ENCODE measurements around the gene UBE2I. TPM values are rescaled to one million over a fixed set of nuclear protein-coding genes. Genes with fewer than 3 reads are reported as not detected.

Gene UBE2I
- polyA plus RNA-seq, 2 of the 4 experiments (the other 2 are of a cell fraction), result 170 to 208 TPM

DNA sequence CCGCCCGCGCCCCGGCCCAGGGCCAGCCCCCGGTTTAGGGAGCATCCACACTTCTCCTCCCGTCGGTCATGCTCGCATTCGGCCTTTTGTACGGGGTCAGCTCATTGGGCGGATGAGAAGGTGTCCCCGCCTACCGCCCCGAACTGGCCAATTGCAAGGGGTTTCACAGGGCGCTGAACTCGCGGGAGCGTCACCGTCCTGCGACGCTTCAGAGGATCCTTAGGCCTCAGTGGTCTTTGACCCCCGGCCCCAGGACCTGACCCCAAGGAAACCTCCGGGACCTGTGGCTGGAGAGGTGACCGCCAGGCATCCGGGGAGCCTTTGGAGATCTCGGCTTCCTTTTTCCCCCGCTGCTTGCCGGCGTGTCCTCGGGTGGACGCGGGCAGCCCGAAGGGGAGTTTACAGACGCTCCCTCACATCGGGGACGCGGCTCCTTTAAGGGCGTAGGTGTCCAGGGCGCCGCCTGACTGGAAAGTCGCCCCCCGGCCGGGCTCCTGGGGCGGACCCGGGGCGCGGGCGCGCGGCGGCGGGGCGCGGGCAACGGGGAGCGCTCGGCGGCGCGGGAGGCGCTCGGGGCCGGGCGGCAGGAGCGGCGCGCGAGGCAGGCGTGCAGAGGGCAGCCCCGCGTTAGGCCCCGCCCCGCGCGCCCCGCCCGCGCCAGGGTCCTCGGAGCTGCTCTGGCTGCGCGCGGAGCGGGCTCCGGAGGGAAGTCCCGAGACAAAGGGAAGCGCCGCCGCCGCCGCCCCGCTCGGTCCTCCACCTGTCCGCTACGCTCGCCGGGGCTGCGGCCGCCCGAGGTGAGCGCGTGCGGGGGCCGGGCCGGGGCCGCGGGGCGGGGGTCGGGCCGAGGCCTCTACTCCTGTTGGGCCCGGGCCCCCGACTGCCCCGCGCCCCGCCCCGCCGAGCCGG lies at the start of gene UBE2I (continued):
- TF ChIP-seq, protein P1, sequence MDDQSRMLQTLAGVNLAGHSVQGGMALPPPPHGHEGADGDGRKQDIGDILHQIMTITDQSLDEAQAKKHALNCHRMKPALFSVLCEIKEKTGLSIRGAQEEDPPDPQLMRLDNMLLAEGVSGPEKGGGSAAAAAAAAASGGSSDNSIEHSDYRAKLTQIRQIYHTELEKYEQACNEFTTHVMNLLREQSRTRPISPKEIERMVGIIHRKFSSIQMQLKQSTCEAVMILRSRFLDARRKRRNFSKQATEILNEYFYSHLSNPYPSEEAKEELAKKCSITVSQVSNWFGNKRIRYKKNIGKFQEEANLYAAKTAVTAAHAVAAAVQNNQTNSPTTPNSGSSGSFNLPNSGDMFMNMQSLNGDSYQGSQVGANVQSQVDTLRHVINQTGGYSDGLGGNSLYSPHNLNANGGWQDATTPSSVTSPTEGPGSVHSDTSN (IDR thresholded peaks at IDR 0.05), result no peak; the same call in 1 of the 2 replicates
- TF ChIP-seq POLR2AphosphoS2 (conservative IDR thresholded peaks at IDR 0.05; ENCODE audit: low read length) (no peak), EP300 (IDR thresholded peaks at IDR 0.05) (no peak), CHD2 (IDR thresholded peaks at IDR 0.05; ENCODE audit: low read length, partially characterized antibody) (no peak), PHF8 (IDR thresholded peaks at IDR 0.05; ENCODE audit: borderline replicate concordance, low read depth) (peak; percentile 81), JUNB (IDR thresholded peaks at IDR 0.05) (no peak), RFX5 (IDR thresholded peaks at IDR 0.05) (no peak), HDAC2 (IDR thresholded peaks at IDR 0.05) (no peak), RNF2 (IDR thresholded peaks at IDR 0.05; ENCODE audit: borderline replicate concordance, low read depth) (no peak), FOSL2 (IDR thresholded peaks at IDR 0.05) (0 out of 2 replicates have a peak, but pooled peaks have one; percentile 4), FOSL2 (CRISPR knock-in tag; IDR thresholded peaks at IDR 0.05) (peak; percentile 18; the same call in 1 of the 2 replicates), CBX8 (IDR thresholded peaks at IDR 0.05) (no peak), SMC3 (IDR thresholded peaks at IDR 0.05) (no peak), ESRRA (IDR thresholded peaks at IDR 0.05; ENCODE audit: borderline replicate concordance, low read length) (no peak), FOXS1 (CRISPR knock-in tag; IDR thresholded peaks at IDR 0.05) (no peak), CBX2 (IDR thresholded peaks at IDR 0.05; ENCODE audit: borderline replicate concordance, low read depth) (no peak), RAD21 (conservative IDR thresholded peaks at IDR 0.05 in 1 of 2, IDR thresholded peaks at IDR 0.05 in 1 of 2) (no peak), NFE2L2 (conservative IDR thresholded peaks at IDR 0.05; ENCODE audit: low read length) (no peak), MAZ (IDR thresholded peaks at IDR 0.05; ENCODE audit: borderline replicate concordance, low read depth, low read length) (no peak), FOSB (CRISPR knock-in tag; IDR thresholded peaks at IDR 0.05) (no peak), MYC (IDR thresholded peaks at IDR 0.05; ENCODE audit: borderline replicate concordance, low read length) (no peak; the same call in 1 of the 2 replicates), HOXB5 (CRISPR knock-in tag; IDR thresholded peaks at IDR 0.05) (no peak), BHLHE40 (IDR thresholded peaks at IDR 0.05; ENCODE audit: low read depth, low read length) (no peak)
- TF ChIP-seq, protein P2, sequence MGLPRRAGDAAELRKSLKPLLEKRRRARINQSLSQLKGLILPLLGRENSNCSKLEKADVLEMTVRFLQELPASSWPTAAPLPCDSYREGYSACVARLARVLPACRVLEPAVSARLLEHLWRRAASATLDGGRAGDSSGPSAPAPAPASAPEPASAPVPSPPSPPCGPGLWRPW (IDR thresholded peaks at IDR 0.05), result no peak
- TF ChIP-seq, protein P3, sequence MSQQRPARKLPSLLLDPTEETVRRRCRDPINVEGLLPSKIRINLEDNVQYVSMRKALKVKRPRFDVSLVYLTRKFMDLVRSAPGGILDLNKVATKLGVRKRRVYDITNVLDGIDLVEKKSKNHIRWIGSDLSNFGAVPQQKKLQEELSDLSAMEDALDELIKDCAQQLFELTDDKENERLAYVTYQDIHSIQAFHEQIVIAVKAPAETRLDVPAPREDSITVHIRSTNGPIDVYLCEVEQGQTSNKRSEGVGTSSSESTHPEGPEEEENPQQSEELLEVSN (IDR thresholded peaks at IDR 0.05; ENCODE audit: borderline replicate concordance, low read depth), result no peak
- TF ChIP-seq, protein P4, sequence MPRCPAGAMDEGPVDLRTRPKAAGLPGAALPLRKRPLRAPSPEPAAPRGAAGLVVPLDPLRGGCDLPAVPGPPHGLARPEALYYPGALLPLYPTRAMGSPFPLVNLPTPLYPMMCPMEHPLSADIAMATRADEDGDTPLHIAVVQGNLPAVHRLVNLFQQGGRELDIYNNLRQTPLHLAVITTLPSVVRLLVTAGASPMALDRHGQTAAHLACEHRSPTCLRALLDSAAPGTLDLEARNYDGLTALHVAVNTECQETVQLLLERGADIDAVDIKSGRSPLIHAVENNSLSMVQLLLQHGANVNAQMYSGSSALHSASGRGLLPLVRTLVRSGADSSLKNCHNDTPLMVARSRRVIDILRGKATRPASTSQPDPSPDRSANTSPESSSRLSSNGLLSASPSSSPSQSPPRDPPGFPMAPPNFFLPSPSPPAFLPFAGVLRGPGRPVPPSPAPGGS (IDR thresholded peaks at IDR 0.05), result 0 out of 3 replicates have a peak, but pooled peaks have one; percentile 16
- TF ChIP-seq, protein P5, sequence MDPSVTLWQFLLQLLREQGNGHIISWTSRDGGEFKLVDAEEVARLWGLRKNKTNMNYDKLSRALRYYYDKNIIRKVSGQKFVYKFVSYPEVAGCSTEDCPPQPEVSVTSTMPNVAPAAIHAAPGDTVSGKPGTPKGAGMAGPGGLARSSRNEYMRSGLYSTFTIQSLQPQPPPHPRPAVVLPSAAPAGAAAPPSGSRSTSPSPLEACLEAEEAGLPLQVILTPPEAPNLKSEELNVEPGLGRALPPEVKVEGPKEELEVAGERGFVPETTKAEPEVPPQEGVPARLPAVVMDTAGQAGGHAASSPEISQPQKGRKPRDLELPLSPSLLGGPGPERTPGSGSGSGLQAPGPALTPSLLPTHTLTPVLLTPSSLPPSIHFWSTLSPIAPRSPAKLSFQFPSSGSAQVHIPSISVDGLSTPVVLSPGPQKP (IDR thresholded peaks at IDR 0.05; ENCODE audit: low read depth, low read length), result no peak
